Neutrophil (primary cell): ENCODE measurements around the gene OR10T2.
A peak's percentile ranks its signal among the peaks of the same experiment; 100 is the strongest.
"Not testable (repeated sequence)": the region's sequence is repeated elsewhere in the genome, so short reads cannot be mapped to it uniquely, and the experiment has no call there.

Source experiments
- H3K27ac ChIP-seq: fragments of 200-600 bp; sonication (generic); 2 replicates; pipeline ENCODE4 v1.5.1; 2016; ENCODE audit warnings: mild to moderate bottlenecking, moderate library complexity
- H3K27me3 ChIP-seq: fragments of 200-600 bp; sonication (generic); 2 replicates; pipeline ENCODE4 v1.6.0; 2016; ENCODE audit warnings: mild to moderate bottlenecking
- H3K36me3 ChIP-seq: fragments of 200-600 bp; sonication (generic); 2 replicates; pipeline ENCODE4 v1.5.1; 2017
- H3K4me1 ChIP-seq, 2 experiments: fragments of 200-600 bp in 1 of 2; sonication (generic) in 1 of 2; 1 replicate in 1 of 2; 2 replicates in 1 of 2; pipeline versions ENCODE4 v1.5.1 to v1.6.1; 2013 to 2016; ENCODE audit warnings: low read depth in 1 of 2, low read length in 1 of 2, mild to moderate bottlenecking in 1 of 2, moderate library complexity in 1 of 2; ENCODE audit not compliant: control insufficient read depth in 1 of 2, insufficient read depth in 1 of 2
- H3K4me3 ChIP-seq, 2 experiments: fragments of 200-600 bp in 1 of 2; sonication (generic) in 1 of 2; 1 replicate in 1 of 2; 2 replicates in 1 of 2; pipeline ENCODE4 v1.5.1; 2013 to 2016; ENCODE audit warnings: low read depth in 1 of 2, low read length in 1 of 2, mild to moderate bottlenecking in 1 of 2, moderate library complexity in 1 of 2
- H3K9me3 ChIP-seq: fragments of 200-600 bp; sonication (generic); 2 replicates; pipeline ENCODE4 v1.5.1; 2016
- TF ChIP-seq, protein P1 (sequence below): fragments of 200-600 bp; sonication (generic); IDR thresholded peaks from 2 replicates; pipeline ENCODE4 v1.5.1; 2016; ENCODE audit warnings: antibody characterized with exemption

The OR10T2 gene, protein sequence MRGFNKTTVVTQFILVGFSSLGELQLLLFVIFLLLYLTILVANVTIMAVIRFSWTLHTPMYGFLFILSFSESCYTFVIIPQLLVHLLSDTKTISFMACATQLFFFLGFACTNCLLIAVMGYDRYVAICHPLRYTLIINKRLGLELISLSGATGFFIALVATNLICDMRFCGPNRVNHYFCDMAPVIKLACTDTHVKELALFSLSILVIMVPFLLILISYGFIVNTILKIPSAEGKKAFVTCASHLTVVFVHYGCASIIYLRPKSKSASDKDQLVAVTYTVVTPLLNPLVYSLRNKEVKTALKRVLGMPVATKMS

DNA sequence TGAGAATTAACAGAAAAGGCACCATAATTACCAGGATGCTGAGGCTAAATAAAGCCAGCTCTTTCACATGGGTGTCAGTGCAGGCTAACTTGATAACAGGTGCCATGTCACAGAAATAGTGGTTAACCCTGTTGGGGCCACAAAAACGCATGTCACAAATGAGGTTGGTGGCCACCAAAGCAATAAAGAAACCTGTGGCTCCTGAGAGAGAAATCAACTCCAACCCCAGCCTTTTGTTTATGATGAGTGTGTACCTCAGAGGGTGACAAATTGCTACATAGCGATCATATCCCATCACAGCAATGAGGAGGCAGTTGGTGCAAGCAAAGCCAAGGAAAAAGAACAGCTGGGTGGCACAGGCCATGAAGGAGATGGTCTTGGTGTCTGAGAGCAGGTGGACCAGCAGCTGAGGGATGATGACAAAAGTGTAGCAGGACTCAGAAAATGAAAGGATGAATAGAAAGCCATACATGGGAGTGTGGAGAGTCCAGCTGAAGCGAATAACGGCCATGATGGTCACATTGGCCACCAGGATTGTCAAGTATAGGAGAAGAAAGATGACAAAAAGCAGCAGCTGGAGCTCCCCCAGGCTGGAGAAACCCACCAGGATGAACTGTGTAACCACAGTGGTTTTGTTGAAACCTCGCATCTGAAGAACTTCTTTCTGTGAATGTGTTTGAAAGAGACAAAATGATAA, at the start of gene OR10T2:
Gene OR10T2 (minus strand): TSS at position 649 of the 697 bp plus-strand sequence. CDS start 0 bp downstream, at position 649.
- Histone ChIP-seq H3K27ac (no peak within 1 kb of the TSS), H3K9me3 (no peaks in the 10 kb centered on the region), H3K4me3 (no peak within 1 kb of the TSS), H3K27me3 (no peaks in the 10 kb centered on the region), H3K4me1 (no peaks in the 10 kb centered on the region), H3K36me3 (no peaks in the 10 kb centered on the region)
- TF ChIP-seq, protein P1, sequence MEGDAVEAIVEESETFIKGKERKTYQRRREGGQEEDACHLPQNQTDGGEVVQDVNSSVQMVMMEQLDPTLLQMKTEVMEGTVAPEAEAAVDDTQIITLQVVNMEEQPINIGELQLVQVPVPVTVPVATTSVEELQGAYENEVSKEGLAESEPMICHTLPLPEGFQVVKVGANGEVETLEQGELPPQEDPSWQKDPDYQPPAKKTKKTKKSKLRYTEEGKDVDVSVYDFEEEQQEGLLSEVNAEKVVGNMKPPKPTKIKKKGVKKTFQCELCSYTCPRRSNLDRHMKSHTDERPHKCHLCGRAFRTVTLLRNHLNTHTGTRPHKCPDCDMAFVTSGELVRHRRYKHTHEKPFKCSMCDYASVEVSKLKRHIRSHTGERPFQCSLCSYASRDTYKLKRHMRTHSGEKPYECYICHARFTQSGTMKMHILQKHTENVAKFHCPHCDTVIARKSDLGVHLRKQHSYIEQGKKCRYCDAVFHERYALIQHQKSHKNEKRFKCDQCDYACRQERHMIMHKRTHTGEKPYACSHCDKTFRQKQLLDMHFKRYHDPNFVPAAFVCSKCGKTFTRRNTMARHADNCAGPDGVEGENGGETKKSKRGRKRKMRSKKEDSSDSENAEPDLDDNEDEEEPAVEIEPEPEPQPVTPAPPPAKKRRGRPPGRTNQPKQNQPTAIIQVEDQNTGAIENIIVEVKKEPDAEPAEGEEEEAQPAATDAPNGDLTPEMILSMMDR: no peak

DNA sequence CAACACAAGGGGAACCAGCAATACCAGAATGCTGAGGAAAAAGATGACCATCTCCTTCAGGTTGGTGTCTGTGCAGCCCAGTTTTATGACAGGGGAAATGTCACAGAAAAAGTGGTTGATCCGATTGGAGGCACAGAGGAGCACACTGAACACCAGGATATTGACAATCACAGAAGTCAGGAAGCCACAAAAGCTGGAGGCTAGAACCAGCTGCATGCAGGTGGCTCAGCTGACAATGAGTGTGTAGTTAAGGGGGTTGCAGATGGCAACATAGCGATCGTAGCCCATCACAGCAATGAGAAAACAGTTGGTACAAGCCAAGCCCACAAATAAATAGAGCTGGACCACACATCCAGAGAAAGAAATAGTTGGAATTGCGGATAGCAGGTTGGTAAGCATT, 46.1 kb upstream of the OR10T2 start:
- Histone ChIP-seq H3K4me1 (peaks cover 12% of the 10 kb centered on the region in 2 experiments), H3K4me3 (no peak overlapping the region), H3K27me3 (no peaks in the 10 kb centered on the region), H3K27ac (no peak overlapping the region), H3K36me3 (no peaks in the 10 kb centered on the region), H3K9me3 (no peaks in the 10 kb centered on the region)
- TF ChIP-seq, protein P1: no peak

DNA sequence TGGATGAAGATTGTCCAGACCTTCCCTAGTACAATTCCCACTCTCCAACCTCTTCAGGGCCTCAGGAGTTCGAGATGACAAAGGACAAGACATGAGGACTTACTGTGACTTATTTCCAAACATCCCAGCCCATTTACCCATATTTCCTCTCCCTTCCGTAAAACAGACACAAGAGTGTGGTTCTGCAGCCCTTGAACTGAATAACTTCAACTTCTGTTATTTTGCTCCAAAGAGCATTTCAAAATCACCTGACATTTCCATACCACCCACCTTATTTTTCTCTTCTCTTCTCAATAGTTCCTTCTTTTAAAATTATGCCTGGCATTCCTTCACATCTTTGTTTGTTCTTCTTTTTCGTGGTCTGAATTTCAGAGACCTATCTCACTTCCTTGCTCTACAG, 35.5 kb upstream of the OR10T2 start:
- H3K27ac ChIP-seq: peak overlapping the region; percentile 65
- no peak overlapping the region for H3K4me3 ChIP-seq
- no peaks in the 10 kb centered on the region for H3K27me3 ChIP-seq
- H3K9me3 ChIP-seq: no peaks in the 10 kb centered on the region
- no peaks in the 10 kb centered on the region for H3K36me3 ChIP-seq
- TF ChIP-seq, protein P1: no peak
- peaks cover 46 to 51% of the 10 kb centered on the region in 2 experiments for H3K4me1 ChIP-seq

DNA sequence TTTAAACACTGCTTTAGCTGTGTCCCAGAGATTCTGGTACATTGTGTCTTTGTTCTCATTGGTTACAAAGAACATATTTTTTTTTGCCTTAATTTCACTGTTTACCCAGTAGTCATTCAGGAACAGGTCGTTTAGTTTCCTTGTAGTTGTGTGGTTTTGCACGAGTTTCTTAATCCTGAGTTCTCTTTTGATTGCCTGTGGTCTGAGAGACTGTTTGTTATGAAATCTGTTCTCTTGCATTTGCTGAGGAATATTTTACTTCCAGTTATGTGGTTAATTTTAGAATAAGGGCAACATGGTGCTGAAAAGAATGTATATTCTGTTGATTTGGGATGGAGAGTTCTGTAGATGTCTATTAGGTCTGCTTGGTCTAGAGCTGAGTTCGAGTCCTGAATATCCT, 30.9 kb upstream of the OR10T2 start:
- Histone ChIP-seq H3K27ac (peak overlapping the region; percentile 70), H3K4me3 (peak overlapping the region in 1 of 2 experiments; percentile 2), H3K4me1 (peaks cover 52 to 57% of the 10 kb centered on the region in 2 experiments)
- not testable (repeated sequence) for H3K36me3 ChIP-seq, H3K27me3 ChIP-seq, H3K9me3 ChIP-seq

DNA sequence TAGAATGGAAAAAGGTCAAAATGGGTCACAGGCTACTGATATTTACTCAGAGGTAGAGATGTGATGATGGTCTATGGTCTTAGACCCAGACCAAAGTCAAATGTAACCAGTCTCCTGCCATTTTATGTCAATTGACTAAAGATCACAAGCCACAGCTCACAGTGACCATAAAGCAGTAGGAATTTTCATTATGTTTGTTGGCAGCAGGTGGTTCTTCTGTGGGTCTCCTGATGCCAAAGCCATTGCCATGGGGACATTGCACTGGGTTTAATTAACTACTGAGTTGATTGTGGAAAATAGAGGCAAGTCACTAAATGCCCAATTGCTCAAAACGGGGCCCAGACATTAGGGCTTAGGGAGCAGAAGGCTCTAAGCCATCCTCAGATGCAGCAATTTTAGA, 26.9 kb upstream of the OR10T2 start, which contains the start of gene OR10K2:
Gene OR10K2 (minus strand): TSS at position 101 of the 400 bp plus-strand sequence. CDS start 5,371 bp downstream, outside the sequence.
- Histone ChIP-seq H3K9me3 (no peaks in the 10 kb centered on the region), H3K27me3 (no peaks in the 10 kb centered on the region), H3K4me3 (no peak within 1 kb of the TSS), H3K4me1 (peaks cover 24 to 27% of the 10 kb centered on the region in 2 experiments), H3K36me3 (no peaks in the 10 kb centered on the region), H3K27ac (no peak within 1 kb of the TSS)
- TF ChIP-seq, protein P1: no peak

DNA sequence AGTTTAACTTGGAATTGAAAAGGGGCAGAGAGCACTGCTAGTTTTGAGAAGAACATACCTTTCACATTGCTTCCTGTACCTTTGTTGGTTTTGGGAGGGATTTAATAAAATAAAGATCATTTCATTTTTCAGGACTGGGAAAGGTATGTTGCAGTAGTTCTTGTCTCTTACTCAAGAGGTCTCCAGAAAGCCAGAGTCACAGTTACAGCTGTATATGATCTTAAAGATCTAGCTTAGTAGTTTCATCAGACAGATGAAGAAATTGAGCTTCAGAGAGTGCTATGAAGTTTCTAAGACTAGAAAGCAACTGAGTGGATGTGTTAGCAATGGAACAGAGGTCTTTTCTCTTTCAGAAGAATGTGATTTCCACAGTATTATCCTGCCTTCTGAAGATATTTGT, 25.8 kb upstream of the OR10T2 start:
- H3K4me3 ChIP-seq: no peak overlapping the region
- TF ChIP-seq, protein P1: no peak
- H3K36me3 ChIP-seq: no peaks in the 10 kb centered on the region
- peaks cover 13 to 15% of the 10 kb centered on the region in 2 experiments for H3K4me1 ChIP-seq
- H3K9me3 ChIP-seq: no peaks in the 10 kb centered on the region
- no peak overlapping the region for H3K27ac ChIP-seq
- H3K27me3 ChIP-seq: no peaks in the 10 kb centered on the region
